Esophagus muscularis mucosa (tissue), 4 donors: Measurements from ENCODE around the gene S100A7A. TPM values are rescaled to one million over a fixed set of nuclear protein-coding genes. Genes with fewer than 3 reads are reported as not detected.

ENCODE experiments used
- DNase-seq: peaks from one replicate; pipeline ENCODE4 v3.0.0-alpha.2; 2017; ENCODE audit errors: extremely low spot score
- H3K27ac ChIP-seq, 4 donors: fragments of 200-600 bp; sonication (generic); replicated peaks in 1 of 4; 1 replicate in 3 of 4; 2 replicates in 1 of 4; pipeline ENCODE4 v1.5.1; 2016 to 2019; ENCODE audit warnings: mild to moderate bottlenecking in 1 of 4
- H3K27me3 ChIP-seq, 4 donors: fragments of 200-600 bp; sonication (generic); one replicate each; pipeline versions ENCODE4 v1.5.1 to v1.6.0; 2016 to 2019
- H3K36me3 ChIP-seq, 4 donors: fragments of 200-600 bp; sonication (generic); one replicate each; pipeline ENCODE4 v1.5.1; 2016 to 2019
- H3K4me1 ChIP-seq, 4 donors: fragments of 200-600 bp; sonication (generic); one replicate each; pipeline ENCODE4 v1.5.1; 2016 to 2019
- H3K4me3 ChIP-seq, 4 donors: fragments of 200-600 bp; sonication (generic); 1 replicate in 2 of 4; 2 replicates in 2 of 4; pipeline ENCODE4 v1.5.1; 2016 to 2019; ENCODE audit warnings: mild to moderate bottlenecking in 4 of 4, moderate library complexity in 1 of 4
- H3K9me3 ChIP-seq, 4 donors: fragments of 200-600 bp; sonication (generic); 1 replicate in 3 of 4; 2 replicates in 1 of 4; pipeline ENCODE4 v1.5.1; 2016 to 2019
- CTCF ChIP-seq, 3 experiments: fragments of 200-600 bp in 2 of 3; fragments of 450-650 bp in 1 of 3; sonication (generic) in 2 of 3; IDR thresholded peaks; one replicate each; pipeline ENCODE4 v1.5.1; 2017 to 2019; ENCODE audit warnings: antibody characterized with exemption in 3 of 3, mild to moderate bottlenecking in 2 of 3, moderate library complexity in 1 of 3
- EP300 ChIP-seq: sonication (generic); formaldehyde crosslinking; IDR thresholded peaks from one replicate; pipeline ENCODE4 v1.6.1; 2017; ENCODE audit warnings: antibody characterized with exemption
- POLR2A ChIP-seq: fragments of 450-650 bp; IDR thresholded peaks from one replicate; pipeline ENCODE4 v1.6.1; 2017; ENCODE audit warnings: antibody characterized with exemption, moderate library complexity, mild to moderate bottlenecking, low read depth
- POLR2AphosphoS5 ChIP-seq, 2 donors: sonication (generic); formaldehyde crosslinking; IDR thresholded peaks; one replicate each; pipeline ENCODE4 v1.6.1; 2017; ENCODE audit warnings: antibody characterized with exemption in 2 of 2
- WGBS: methylation state at CpG from one replicate; pipeline ENCODE4 v1.1.5; 2018; 5-methylcytosine and 5-hydroxymethylcytosine counted together
- intact Hi-C: fragments of 100-400 bp; cut with DNase I; formaldehyde crosslinking; loops from one replicate; pipeline ENCODE4 v1.15.1; 2023
- total RNA-seq, 4 donors: library from RNA; depleted of rRNA; stranded (reverse); fragments of >200 nt; gene quantifications; one replicate each; pipeline versions ENCODE4 v1.1.0 to v1.2.1, GENCODE V29; 2016

The S100A7A gene
- total RNA-seq, 4 donors from 2014 or later: not detected

GRCh38 chr1:153429266-153430165 is 13.2 kb downstream of the S100A7A start:
- H3K4me3 ChIP-seq: no peak overlapping the region
- intact Hi-C loops: no loop called here

GRCh38 chr1:153430166-153430553 is 13.8 kb downstream of the S100A7A start:
- Histone ChIP-seq H3K36me3 (no peaks in the 10 kb centered on the region), H3K9me3 (no peaks in the 10 kb centered on the region), H3K27me3 (peaks cover 0 to 40% (median 0%) of the 10 kb centered on the region in 4 donors), H3K4me1 (no peaks in the 10 kb centered on the region), H3K27ac (no peak overlapping the region), H3K4me3 (no peak overlapping the region)
- DNase-seq: peak; percentile 84
- intact Hi-C loops: no loop called here
- WGBS: no CpG with 5 or more reads among the region's 2 CpGs
- TF ChIP-seq EP300: no peak
- TF ChIP-seq CTCF (IDR thresholded peaks at IDR 0.05): no peak
- TF ChIP-seq POLR2AphosphoS5 (IDR thresholded peaks at IDR 0.05): no peak
- TF ChIP-seq POLR2A: no peak

More at GRCh38 chr1:153429266-153430165, 13.2 kb downstream of the S100A7A start:
- WGBS: 72% methylated on average over 5 of the region's 7 CpGs
- Histone ChIP-seq H3K9me3 (no peaks in the 10 kb centered on the region), H3K27me3 (peaks cover 0 to 34% (median 0%) of the 10 kb centered on the region in 4 donors), H3K27ac (no peak overlapping the region), H3K4me1 (no peaks in the 10 kb centered on the region), H3K36me3 (no peaks in the 10 kb centered on the region)
- no peak for TF ChIP-seq EP300
- TF ChIP-seq POLR2AphosphoS5 (IDR thresholded peaks at IDR 0.05): no peak
- no peak for TF ChIP-seq CTCF (IDR thresholded peaks at IDR 0.05)
- TF ChIP-seq POLR2A: no peak
- peak; percentile 55 for DNase-seq

GRCh38 chr1:153430561-153430960 is 14.2 kb downstream of the S100A7A start:
- TF ChIP-seq EP300 (no peak), POLR2AphosphoS5 (IDR thresholded peaks at IDR 0.05) (no peak), CTCF (IDR thresholded peaks at IDR 0.05) (no peak), POLR2A (no peak)
- H3K27me3 ChIP-seq: peaks cover 0 to 40% (median 0%) of the 10 kb centered on the region in 4 donors
- H3K9me3 ChIP-seq: no peaks in the 10 kb centered on the region
- WGBS: 83% methylated on average over 3 of the region's 3 CpGs
- peak; percentile 83 for DNase-seq
- no peak overlapping the region for H3K27ac ChIP-seq
- no peaks in the 10 kb centered on the region for H3K36me3 ChIP-seq
- no peak overlapping the region for H3K4me3 ChIP-seq
- intact Hi-C loops: no loop called here
- H3K4me1 ChIP-seq: no peaks in the 10 kb centered on the region

GRCh38 chr1:153431002-153431401 is 14.7 kb downstream of the S100A7A start:
- H3K27me3 ChIP-seq: peaks cover 0 to 40% (median 0%) of the 10 kb centered on the region in 4 donors
- H3K4me3 ChIP-seq: no peak overlapping the region
- no peaks in the 10 kb centered on the region for H3K36me3 ChIP-seq
- no peaks in the 10 kb centered on the region for H3K9me3 ChIP-seq
- no peak overlapping the region for H3K27ac ChIP-seq
- intact Hi-C loops: no loop called here
- H3K4me1 ChIP-seq: no peaks in the 10 kb centered on the region
- WGBS: 87% methylated on average over 17 of the region's 17 CpGs
- TF ChIP-seq POLR2AphosphoS5 (IDR thresholded peaks at IDR 0.05) (no peak), EP300 (no peak), CTCF (IDR thresholded peaks at IDR 0.05) (no peak)
- DNase-seq: no peak
